Measurements from ENCODE around the gene TBXAS1.

DNA sequence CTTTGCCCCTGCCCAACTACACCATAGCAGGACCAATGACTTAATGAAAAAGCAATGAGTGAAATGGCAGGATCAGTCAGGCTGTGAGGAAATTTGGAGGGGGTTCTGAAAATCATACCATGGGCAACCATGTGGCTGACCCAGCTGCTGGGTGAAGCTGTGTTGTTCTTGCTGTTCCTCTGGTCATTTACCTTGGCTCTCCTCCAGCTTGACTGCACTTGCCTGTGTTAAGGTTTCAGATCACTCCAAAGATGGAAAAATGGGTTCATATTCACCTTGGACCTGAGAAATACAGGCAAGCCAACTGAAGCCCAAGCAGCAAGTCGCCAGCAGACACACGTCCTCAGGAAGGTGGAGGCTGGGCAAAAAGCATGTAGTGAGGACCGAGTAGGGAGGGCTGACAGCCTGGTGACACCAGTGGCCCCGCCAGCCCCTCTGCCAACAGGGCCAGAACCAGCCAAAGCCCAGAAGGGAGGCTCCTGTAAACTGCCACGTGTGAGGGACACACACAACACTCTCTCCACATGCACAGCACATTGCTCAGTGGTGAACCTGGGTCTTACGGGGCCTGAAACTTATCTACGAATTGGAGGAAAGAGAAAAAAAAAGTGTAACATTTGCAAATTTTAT lies 193.6 kb downstream of the TBXAS1 start:
- TF ChIP-seq EZH2 (IDR thresholded peaks at IDR 0.05) = no peak
- TF ChIP-seq POLR2AphosphoS5 (IDR thresholded peaks at IDR 0.05; ENCODE audit: borderline replicate concordance, low read depth, low read length) = no peak

Measured in SK-N-MC (cell line).